Omental fat pad (tissue), 4 donors: Measurements from ENCODE around the gene H6PD. TPM values are rescaled to one million over a fixed set of nuclear protein-coding genes. Genes with fewer than 3 reads are reported as not detected.

ENCODE experiments used
- ATAC-seq: fragments of 150-250 bp; one replicate; pipeline ENCODE4 v1.9.1; 2016; ENCODE audit warnings: mild to moderate bottlenecking, moderate library complexity; ENCODE audit not compliant: low FRiP score
- DNase-seq: peaks from one replicate; pipeline ENCODE4 v3.0.0-alpha.2; 2019; ENCODE audit warnings: low spot score
- total RNA-seq, 4 donors: library from RNA; depleted of rRNA; stranded (reverse); fragments of >200 nt; gene quantifications; one replicate each; pipeline ENCODE4 v1.1.0, GENCODE V29; 2016
- TF ChIP-seq, protein P1 (sequence below), 3 donors: fragments of 450-650 bp; IDR thresholded peaks; one replicate each; pipeline ENCODE4 v1.5.1; 2016 to 2017; ENCODE audit warnings: antibody characterized with exemption in 3 of 3, mild to moderate bottlenecking in 3 of 3, moderate library complexity in 2 of 3

Gene H6PD
- total RNA-seq, 4 donors from 2014 or later, result 75.5 to 142 (median 82.7) TPM

DNA sequence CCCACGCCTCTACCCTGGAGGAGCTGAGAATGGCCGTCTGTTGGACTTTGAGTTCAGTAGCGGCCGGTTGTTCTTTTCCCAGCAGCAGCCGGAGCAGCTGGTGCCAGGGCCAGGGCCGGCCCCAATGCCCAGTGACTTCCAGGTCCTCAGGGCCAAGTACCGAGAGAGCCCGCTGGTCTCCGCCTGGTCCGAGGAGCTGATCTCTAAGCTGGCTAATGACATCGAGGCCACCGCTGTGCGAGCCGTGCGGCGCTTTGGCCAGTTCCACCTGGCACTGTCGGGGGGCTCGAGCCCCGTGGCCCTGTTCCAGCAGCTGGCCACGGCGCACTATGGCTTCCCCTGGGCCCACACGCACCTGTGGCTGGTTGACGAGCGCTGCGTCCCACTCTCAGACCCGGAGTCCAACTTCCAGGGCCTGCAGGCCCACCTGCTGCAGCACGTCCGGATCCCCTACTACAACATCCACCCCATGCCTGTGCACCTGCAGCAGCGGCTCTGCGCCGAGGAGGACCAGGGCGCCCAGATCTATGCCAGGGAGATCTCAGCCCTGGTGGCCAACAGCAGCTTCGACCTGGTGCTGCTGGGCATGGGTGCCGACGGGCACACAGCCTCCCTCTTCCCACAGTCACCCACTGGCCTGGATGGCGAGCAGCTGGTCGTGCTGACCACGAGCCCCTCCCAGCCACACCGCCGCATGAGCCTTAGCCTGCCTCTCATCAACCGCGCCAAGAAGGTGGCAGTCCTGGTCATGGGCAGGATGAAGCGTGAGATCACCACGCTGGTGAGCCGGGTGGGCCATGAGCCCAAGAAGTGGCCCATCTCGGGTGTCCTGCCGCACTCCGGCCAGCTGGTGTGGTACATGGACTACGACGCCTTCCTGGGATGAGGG lies 29.7 kb downstream of the H6PD start:
- ATAC-seq (no peak), DNase-seq (no peak)
- TF ChIP-seq, protein P1, sequence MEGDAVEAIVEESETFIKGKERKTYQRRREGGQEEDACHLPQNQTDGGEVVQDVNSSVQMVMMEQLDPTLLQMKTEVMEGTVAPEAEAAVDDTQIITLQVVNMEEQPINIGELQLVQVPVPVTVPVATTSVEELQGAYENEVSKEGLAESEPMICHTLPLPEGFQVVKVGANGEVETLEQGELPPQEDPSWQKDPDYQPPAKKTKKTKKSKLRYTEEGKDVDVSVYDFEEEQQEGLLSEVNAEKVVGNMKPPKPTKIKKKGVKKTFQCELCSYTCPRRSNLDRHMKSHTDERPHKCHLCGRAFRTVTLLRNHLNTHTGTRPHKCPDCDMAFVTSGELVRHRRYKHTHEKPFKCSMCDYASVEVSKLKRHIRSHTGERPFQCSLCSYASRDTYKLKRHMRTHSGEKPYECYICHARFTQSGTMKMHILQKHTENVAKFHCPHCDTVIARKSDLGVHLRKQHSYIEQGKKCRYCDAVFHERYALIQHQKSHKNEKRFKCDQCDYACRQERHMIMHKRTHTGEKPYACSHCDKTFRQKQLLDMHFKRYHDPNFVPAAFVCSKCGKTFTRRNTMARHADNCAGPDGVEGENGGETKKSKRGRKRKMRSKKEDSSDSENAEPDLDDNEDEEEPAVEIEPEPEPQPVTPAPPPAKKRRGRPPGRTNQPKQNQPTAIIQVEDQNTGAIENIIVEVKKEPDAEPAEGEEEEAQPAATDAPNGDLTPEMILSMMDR (IDR thresholded peaks at IDR 0.05), result no peak

DNA sequence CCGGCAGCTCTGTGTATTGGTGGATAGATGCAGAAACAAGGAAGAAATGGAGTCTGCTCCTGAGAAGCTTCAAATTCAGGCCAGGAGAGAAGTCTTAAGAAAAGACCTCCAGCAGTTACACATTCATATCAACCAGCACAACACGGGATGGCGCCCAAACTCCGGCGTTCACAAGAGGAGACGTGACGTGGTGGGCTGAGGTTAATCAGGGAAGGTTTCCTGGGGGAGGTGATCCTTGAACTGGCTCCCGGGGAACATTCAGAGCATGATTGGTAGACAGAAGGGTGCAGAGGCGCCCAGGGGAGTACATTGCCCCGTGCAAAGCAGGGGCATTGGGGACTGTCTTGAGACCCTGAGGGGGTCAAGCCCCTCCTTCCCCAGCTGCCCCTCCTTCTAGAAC lies 30.5 kb downstream of the H6PD start:
- TF ChIP-seq, protein P1 (IDR thresholded peaks at IDR 0.05), result no peak
- ATAC-seq (no peak), DNase-seq (no peak)

DNA sequence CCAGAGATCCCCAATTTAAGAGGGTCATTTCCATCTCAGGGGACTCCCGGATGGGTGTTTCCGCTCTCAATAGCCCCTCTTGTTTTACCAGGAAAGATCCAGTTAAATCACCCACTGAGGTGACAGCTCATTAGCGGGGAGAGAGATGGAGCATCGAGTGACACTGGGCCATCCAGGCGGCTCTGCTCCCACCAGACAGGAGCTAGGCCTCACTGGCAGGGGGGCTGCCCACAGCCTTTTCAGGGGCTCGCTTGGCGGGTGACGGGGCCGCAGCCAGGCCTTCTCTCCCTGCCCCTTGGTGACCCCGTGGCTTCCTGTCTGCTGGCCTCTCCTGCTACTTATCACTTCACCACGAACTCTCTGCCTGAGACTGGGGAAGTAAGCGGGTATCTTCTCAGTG lies 31.4 kb downstream of the H6PD start:
- no peak for ATAC-seq
- no peak for DNase-seq
- TF ChIP-seq, protein P1 (IDR thresholded peaks at IDR 0.05), result no peak

DNA sequence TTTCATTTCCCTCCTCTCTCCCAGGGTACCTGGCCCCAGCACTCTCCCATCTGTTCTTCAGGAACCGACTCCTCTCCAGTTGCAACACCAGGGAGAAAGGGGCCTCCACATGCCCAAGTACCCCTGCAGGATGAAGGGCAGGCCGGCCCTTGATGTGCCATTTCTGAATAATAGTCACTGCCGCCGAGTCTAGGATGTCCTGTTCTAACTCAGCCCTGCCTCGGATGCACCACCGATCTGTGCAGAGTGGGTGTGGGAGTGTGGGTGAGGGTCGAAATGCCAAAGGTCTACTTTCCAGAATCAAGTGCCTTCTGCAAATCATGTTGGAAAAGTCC lies 32.7 kb downstream of the H6PD start:
- ATAC-seq, result no peak
- DNase-seq, result no peak
- TF ChIP-seq, protein P1 (IDR thresholded peaks at IDR 0.05), result no peak

DNA sequence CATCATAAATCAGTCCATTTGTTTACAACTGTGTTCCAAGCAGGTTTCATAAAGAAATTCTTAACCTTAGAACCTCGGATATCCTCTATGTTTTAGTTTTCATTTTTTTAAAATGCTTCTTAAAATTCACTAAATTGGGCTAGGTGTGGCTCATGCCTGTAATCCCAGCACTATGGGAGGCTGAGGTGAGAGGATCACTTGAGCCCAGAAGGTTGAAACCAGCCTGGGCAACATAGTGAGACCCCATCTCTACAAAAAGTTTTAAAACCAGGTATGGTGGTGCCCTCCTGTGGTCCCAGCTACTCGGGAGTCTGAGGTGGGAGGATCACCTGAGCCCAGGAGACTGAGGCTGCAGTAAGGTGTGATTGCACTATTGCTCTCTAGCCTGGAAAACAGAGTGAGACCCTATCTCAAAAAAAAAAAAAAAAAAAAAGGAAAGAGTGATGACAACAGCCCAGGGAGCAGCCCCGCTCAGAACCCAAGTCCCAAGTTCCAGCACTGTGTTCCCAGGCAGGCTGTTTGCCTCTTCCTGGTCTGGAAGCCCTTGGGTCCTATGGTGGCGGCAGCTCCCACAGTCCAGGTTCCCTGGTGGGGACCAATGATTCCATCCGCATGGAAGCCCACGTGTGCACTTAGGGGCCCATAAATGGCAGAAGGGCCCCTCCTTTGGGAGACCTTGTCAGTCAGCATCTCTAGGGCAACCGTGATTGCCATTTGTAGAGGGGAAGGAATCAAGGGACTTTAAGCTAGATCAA lies 33.4 kb downstream of the H6PD start:
- no peak for ATAC-seq
- TF ChIP-seq, protein P1 (IDR thresholded peaks at IDR 0.05), result no peak
- no peak for DNase-seq

DNA sequence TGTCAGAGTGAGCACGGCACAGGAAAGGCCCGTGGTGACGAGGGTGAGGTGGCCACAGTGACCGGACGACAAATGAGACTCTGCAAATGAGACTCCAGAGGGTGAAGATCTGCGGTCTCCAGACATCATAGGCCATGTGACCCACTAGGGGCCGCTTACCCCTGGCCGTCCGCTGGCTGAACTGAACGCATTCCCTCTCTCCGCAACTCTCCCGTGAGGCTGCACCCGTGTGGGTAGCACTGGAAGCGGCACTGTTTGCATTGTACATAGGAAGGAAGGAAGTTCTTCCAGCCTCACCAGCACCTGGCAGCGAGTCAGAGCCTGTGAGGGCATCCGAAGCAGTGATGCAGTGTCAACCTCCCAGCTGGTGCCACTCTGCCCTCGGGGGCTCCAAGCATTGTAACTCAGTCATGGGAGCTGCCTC lies 34.5 kb downstream of the H6PD start:
- TF ChIP-seq, protein P1 (IDR thresholded peaks at IDR 0.05), result no peak
- DNase-seq, result no peak
- no peak for ATAC-seq
